A204.1 (cell line): Measurements from ENCODE around the gene NRN1.
"Not testable (repeated sequence)": the region's sequence is repeated elsewhere in the genome, so short reads cannot be mapped to it uniquely, and the experiment has no call there.

Experiments
- FAIRE-seq: peaks from 2 replicates; lab custom pipeline; 2012; peaks lifted over from hg19 to GRCh38; lab: Jason Lieb, UNC

NRN1 gene, protein sequence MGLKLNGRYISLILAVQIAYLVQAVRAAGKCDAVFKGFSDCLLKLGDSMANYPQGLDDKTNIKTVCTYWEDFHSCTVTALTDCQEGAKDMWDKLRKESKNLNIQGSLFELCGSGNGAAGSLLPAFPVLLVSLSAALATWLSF

DNA sequence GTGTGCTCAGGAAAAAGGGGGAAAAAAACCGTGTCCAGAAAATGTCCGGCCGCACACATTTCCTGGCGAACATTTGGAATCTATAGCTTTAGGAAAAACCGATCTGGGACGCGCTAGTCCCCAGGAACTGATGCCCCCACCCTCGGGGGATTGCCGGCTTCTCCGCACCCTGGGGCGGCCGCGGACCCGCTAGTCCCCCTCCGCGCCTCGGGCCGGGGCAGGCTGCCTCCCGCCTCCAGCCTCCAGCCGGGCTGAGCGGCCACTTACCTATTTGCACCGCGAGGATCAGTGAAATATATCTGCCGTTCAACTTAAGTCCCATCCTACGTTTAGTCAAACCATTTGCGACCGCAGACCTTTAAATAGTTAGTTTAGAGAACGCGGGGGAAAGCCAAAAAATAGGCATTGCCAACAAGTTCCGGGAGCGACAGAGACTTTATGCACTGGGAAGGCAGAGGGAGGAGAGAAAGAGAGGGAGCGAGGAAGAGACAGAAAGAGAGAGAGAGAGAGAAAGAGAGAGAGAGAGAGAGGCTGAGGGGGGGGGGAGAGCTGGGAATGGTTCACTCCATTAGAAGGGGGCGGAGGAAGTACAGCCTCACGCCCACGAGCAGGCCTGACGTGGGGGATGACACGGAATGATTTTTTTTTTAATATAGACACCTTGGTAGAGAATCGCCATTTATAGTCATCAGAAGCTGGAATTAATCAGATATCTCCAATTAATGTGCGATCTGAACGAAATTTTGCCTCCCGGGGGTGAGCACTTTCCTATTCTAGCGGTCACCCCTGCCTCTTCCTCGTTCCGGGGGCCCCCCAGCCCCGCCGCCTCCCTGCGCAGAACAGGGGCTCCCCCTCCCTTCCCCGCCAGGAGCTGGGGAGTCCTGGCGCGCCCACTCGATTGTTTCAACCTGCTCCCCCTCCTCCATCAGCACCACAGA is at the start of gene NRN1:
NRN1 (minus strand) TSS at position 498 of the 938 bp plus-strand sequence; CDS start at position 322, 176 bp downstream.
- FAIRE-seq = no peak

DNA sequence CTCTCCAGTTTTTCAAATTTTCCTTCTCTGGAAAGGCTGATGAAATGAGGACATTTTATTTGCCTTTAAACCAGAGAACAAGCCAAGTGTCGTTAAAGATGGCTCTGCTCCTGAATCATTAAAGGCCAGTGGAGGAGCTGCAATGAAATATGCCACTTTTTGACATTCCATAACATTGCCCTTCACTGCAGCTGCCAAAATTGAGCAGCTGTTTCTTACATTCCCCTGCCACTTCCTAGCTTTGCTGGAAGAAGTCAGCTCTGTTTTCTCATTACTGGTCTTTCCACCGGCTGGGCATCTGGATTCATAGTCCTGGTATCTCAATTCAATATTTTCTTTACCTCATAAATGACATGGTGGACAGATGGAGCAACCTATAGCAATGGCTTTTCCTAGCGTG is 45.5 kb upstream of the NRN1 start:
- no peak for FAIRE-seq

DNA sequence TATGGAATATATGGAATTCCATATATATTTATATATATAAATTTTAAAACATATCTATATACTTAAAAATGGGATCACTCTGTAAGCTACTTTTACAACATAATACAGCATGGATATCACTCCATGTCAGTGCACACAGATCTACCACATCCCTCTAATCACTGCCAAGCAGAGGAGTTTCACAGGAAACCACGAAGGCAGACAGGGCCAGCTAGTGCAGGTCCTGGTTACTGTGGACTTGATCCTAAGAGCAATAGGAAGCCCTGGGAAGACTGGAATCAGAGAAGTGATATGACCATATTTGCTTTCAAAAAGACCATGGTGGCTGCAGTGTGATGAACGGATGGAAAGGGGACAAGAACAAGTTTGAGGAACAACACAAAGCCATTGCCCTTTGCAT is 40.0 kb upstream of the NRN1 start:
- no peak for FAIRE-seq

DNA sequence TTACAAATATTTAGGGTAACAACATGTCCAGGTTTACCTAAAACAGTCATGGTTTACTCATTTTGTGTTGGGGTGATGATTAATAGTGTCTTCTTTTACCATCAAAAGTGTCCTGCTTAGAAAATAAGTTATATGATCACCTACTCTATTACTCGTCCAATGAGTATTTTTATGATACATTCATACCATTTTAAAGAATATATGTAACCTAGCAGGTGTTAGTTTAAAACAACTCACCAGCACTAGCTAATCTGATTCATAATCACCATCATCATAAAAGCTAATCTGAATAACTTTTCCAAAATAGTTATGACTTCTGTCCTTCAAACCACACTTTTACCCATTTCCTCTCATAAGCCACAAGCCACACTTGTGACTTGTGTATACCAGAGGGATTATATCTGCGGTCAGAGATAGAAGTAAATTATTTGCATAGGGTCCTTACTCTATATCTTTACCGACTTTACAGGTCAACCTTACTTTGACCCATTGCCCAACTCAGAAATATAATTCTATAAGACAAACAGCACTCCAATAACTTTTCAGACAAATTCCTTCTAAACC is 33.3 kb upstream of the NRN1 start:
- no peak for FAIRE-seq

DNA sequence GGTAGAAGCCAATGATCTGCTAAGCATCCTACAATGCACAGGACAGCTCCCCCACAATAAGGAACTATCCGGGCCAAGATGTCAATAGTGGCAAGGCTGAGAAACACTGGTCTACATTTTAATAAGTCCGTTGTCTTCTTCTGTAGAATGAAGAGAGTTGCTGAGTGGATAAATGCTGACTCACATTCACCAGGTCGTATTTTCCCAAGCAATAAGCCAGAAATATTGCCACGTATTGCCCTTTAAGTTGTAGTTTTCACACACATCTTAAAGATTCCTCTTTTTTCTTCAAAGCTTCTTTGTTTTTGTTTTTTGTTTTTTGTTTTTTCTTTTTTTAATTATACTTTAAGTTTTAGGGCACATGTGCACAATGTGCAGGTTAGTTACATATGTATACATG is 30.5 kb upstream of the NRN1 start:
- no peak for FAIRE-seq

DNA sequence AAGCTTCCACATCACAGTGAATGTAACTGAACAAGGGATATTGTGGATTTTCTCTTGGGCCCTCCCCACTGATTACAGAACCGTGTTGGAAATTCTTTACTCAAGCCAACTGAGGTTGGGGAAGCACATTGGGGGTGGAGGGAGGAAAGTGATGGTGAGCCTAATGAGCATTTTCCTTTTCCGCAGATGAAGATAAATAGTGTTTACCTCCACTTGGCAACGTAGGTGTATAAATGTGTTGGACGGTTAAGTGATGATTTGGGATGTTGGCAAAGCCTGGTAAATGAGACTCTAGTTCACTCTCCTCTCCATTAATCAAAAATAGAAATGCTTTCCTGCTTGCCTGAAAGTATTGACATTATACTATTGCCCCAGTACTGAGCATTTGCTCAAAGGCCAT is 27.1 kb upstream of the NRN1 start:
- no peak for FAIRE-seq

DNA sequence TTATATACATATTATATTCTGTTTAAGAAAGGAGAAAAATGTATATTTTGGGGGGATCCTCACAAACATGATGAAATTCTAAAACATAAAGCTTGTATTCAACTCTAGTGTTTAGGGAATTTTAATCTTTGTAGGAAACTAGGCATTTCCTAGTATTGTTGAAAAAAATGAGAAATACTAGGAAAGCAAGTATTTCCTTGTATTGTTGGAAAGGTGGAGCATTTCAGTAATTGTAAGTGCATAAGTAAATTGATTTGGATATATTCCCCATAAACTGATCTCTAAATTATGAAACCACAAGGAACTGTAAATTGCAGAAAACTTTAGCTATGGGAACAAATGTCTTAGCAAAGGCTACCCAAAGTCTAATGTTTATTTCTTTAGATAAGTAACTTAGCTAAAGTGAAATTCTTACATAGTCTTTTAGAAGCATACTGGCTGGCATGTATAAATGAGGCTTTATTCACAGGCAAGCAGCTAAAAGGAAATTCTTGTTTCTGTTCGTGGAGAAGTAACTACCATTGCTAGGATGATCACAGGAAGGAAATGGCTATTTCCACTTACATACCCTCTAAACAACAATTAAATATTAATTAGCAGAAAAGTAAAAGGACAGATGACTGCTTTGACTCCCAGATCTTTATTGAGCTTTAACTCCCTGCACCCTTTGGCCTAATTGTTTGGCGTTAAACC is 19.9 kb upstream of the NRN1 start:
- no peak for FAIRE-seq

DNA sequence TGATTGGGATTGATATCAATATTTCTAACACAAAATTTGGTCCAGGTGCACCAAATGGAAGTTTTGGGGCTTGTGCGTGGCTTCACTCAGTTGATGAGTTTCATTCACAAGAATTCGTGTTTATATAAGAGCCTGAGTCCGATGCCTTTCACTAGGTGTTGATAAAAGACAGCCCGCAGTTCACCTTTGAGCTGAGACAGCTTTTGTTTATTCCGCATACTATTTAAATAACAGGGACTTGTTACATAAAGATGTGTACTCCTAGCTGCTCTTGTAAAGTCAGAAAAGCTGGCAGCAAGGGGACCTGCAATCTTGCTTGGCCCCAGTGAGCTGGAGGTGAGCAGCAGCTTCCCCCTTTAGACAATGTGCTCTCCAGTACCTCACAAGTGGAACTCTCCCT is 19.0 kb upstream of the NRN1 start:
- FAIRE-seq = no peak

DNA sequence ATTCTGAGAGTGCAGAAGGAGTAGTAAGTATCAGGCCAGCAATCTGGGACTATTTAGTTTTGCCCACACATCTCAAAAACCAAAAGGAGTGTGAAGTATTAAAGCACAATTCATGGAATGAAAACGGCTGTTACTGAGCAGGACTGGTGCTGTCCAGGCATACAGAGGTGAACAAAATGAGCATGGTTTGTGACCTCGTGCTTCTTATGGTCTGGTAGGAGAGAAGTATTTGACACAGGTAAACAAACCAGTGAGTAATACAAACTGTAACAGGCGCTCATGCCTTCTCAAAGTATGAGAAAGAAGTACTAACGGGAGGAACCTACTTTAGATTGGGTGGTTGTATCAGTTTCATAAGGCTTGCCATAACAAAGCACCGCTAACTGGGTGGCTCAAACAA is 17.5 kb upstream of the NRN1 start:
- no peak for FAIRE-seq

DNA sequence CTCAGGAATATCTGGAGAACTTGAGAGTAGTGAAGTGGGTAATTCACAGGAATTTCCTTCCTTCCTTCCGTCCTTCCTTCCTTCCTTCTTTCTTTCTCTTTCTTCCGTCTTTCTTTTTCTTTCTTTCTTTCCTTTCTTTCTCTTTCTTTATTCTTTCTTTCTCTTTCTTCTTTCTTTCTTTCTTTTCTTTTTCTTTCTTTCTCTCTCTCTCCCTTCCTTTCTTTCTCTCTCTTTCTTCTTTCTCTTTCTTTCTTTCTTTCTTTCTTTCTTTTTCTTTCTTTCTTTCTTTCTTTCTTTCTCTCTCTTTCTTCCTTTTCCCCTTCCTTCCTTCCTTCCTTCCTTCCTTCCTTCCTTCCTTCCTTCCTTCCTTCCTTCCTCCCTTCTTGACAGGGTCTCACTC is 16.1 kb upstream of the NRN1 start:
- FAIRE-seq = not testable (repeated sequence)

DNA sequence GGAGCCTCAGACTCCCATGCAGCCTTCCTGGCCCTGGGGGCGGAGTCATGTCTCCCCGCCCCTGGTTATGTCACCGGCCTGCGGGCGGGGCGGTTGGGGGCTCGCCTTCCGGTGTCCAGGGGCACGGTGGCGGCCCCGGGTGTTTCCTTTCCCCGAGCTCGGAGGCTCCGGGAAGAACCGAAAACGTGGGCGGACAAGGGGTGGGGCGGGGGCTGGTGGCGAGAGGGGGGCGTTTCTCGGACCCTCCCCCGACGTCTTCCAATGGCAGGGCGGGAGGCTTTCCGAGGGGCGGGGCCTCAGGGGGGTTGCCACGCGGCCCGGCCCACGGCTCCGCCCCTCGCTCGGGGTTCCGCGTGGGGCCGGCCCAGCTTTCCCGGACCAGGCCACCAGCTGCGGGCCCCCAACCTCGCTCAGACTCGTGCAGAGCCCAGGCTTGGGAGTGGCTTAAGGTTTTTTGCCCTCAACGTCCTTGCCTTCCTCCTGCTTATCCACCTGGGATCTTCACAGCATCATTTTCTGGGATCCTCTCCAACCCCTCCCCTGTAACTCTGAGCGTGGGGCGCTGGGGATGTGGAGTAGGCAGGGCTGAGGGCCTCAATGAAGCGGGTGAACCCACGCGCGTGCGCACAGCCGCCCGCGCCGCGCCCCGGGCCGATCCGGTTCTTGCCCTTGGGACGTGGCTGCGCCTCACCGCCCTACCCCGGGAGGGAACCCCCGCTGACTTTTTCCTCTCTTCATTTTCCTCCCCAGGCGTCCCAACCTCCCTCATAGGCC is 2.1 kb upstream of the NRN1 start:
- no peak for FAIRE-seq

DNA sequence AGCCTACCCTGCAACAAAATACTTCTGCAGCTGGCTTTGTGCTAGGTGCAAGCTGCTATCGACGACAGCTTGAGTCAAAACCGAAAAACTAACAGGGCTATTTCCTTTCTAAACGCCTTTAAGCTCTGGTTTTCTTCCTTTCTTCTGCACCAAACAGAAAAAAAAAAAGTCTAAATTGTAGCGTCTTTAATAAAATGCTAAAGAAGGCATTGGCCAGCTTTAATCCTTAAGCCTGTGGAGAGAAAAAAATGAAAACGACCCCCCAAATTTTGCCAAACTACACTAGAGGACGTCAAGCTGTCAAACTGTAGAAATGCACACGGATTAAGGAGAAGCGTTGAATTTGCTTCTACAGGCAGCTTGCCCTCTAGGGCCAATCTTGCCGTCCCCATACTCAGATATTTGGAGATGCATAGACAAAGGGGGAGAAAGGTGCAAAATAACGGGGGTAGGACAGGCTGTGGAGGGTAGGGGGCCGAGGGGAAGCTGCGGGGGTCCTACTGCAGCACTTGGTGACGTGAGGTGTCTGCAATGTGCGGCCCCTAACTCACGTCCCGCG is 1.4 kb upstream of the NRN1 start:
- no peak for FAIRE-seq

DNA sequence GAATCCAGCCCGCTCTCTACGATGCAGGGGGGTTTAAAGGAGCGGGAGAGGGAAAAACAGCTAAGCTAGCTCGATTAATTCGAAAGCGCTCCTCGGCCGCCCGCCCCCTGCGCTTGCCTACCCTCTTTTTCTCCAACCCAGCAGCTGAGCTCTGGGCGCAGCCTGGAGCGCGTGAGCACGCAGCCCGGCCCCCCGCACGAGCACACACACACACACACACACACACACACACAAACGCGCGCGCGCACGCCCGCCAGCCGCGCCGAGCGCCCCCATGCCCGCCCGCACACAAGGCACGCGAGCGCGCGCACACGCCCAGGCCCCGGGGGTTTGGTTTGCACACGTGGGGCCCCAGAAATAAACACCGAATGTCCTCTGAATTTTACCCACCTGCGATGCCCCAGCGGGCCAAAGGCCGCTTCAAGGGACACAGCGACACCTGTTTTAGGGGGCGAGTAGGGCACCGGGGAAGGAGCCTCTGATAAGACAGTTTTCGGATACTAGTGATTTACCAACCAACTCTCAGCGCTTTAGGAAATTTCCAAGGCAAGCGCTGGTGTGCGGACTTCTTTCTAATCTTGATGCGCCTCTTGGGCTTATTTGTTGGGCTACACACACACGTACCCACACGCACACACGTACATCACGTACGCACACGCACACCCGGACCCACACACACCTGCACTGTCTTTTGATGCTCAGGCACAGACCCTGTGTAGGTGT is 802 bp upstream of the NRN1 start:
- FAIRE-seq = no peak

DNA sequence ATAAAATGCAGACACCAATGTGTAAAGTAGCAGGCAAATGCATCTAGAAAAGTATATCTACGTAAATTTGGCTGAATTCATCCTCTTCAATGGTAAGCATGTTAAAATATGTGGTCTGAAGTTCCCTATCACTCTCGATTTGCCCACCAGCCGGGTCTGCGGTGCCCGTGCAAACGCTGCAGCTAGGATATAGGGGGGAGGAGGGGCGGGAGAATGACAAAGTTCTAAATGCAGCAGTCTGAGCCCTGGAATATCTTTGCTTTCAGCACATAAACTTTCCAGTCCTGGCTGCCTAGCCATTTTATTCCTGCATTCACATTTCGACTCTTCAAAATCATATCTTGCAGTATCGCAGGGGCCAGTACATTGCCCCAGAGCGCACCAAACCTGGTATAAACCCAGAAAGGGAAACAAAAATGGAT is 708 bp downstream of the NRN1 start:
- no peak for FAIRE-seq

DNA sequence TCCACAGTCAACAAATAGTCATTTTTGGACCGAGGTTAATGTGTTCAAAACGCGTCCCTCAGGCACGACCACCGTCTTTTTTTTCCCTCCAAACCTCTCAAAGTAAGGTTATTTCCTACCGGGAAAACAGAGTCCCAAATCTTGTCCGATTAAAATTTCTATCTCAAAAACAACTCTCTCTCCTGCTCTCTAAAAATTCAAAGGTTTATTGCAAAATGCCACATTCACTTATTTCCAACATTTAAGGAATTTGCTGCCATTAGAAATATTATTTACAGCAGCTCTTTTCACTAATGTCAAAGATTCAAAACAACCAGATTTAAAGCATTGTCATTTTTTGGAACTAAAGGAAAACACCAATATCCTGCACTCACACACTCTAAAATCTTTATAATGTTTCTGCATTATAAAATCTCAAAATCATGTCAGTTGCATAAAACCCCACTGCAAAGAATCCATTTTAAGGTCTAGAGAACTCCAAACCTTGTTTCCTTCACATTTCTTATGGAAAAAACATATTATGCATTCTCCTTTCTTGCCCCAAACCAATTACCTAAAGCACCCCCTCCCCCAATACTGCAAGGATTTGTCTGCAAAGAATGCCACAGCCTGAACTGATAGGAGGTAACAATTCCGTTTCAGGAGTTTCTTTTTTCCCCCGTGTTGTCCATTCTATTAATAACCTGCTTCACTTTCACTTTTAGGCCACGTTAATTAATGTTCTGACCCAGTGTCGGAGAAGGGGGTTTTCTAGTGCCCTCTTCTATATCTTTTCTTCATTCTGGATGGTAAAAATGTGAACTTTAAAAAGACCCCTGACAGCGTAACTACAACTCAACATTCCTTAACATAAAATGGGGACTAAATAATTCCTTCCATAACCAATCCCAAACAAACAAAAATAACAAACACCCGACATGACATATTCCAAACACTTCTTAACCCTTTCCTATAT is 1.4 kb downstream of the NRN1 start:
- FAIRE-seq = no peak

DNA sequence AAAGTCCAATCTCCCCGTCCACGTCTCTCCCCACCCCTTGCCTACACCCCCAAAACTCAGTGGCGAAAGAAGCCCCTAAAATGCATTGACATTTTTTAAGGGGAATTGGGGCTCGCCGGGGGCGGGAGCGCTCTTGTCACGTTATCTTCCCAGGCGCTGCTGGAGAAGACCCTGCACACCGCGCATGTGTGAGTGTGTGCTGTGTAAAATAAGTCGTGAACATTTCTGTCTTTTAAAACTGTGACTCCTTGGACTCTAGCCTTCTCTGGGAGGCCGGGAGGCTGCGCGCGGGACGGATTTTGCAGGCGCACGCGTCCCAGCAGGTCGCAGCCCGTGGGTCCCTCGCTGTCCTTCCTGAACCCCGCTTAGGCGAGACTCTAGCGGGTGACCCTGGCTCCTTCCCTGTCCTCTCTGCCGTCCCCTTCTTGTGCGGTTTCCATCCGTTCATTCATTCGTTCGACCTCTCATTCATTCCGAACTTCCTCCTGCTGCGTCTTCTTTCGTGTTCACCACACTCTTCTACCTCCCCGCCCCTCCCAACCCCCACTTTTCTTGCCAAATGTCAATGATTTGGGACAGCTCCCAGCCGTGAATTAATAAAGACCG is 2.2 kb downstream of the NRN1 start:
- no peak for FAIRE-seq

DNA sequence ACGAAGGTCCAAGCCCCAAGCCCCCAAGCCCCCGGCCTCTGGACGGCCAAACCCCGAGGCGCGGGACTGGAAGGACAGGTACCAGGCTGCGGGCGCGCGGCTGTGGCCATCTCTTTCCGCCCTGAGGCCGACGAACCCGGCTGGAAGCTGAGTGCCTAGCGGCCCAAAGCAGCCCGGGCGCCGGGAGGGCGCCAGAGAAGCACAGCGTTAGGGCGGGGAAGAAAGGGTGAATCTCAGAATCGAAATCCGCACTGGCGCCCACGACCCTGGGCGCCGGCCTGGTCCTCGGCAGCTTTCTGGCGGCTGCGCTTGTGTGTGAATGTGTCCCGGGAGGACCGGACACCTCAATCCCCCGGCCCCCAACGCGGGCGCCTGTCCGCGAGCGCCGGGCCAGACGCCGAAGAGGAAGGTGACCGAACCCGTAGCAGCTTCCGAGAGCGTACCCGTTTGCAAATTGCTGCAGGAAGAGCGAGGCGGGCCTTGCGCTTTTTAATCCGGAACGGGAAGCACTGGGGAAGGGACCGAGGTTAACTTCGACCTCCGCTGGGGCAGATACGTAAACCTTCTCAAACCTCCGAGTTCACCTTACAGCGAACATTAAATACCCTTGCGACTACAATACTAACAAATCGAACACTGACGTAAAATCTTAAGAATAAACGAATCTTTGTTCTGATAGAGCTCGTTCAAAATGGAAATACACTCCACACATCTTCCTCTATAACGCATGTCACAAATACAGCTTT is 2.9 kb downstream of the NRN1 start:
- FAIRE-seq = no peak

DNA sequence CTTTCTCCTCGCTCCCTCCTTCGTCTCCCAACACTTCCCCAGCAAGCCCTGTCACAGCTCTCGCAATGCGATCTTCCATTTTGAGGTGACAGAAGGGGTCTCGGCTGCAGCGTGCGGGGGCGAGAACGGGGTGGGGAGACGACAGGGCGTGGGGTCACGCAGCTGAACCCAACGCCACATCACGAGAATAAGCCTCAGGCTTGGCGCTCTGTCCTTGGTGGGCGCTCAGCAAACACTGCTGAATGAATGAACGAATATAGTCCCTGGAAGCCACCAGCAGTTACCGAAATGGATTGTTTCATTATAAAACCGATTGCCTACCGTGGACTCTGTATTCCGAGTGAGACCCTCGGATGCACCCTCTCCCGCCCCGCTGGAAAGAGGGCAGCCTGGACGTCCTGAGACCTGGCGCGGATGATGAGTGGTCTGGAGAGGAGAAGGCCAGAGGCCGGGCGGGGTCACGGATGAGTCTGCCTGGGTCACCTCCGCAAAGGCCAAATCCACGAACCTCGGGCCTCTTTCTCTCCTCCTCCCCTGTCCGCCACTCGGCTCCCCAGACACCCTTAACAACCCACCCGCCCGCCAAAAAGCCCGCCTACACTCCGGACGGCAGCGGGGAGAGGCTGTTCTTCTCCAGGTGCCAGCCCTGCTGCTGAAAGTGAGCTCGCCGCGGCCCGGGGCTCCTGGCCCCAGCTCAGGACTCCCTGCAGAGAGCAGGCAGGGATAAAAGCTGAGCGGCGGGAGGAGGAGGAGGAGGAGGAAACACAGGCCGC is 3.7 kb downstream of the NRN1 start:
- FAIRE-seq = no peak
